Stimulated activated CD8-positive, alpha-beta memory T cell treated with anti-CD3 and anti-CD28 coated beads, Interleukin-15, amount 100 ng/mL, for 4 hours (primary cell): ENCODE data around the gene MBD6.
"Not testable (repeated sequence)": the region's sequence is repeated elsewhere in the genome, so short reads cannot be mapped to it uniquely, and the experiment has no call there.

Source experiments
- DNase-seq, 2 donors: peaks; one replicate each; pipeline ENCODE4 v3.0.0-alpha.2; 2020; ENCODE audit warnings: low read depth in 2 of 2

Gene MBD6

GRCh38 chr12:57515408-57515933 is 7.2 kb upstream of the MBD6 start:
- no peak for DNase-seq

- no peak for DNase-seq
Measured at GRCh38 chr12:57515934-57516541, 6.6 kb upstream of the MBD6 start.

GRCh38 chr12:57516617-57517153 is 5.9 kb upstream of the MBD6 start:
- no peak for DNase-seq

- no peak for DNase-seq
Measured at GRCh38 chr12:57517187-57517586, 5.4 kb upstream of the MBD6 start.

GRCh38 chr12:57517718-57518117 is 4.9 kb upstream of the MBD6 start:
- DNase-seq: not testable (repeated sequence)

GRCh38 chr12:57518176-57518919 is 4.3 kb upstream of the MBD6 start:
- DNase-seq: no peak

GRCh38 chr12:57518920-57519795 is 3.5 kb upstream of the MBD6 start:
- no peak for DNase-seq

- peak in 1 of 2 donors; percentile 15 for DNase-seq
Measured at GRCh38 chr12:57519796-57520052, 2.9 kb upstream of the MBD6 start.

- DNase-seq: peak; percentile 99 to 100
Measured at GRCh38 chr12:57520053-57520818, 2.4 kb upstream of the MBD6 start, which contains the start of gene DDIT3. DDIT3 (minus strand) TSS chr12:57520514; CDS start chr12:57517406, 3,108 bp downstream.

GRCh38 chr12:57521525-57522010 is 1.1 kb upstream of the MBD6 start:
- DNase-seq: no peak

GRCh38 chr12:57522887-57523705 is 472 bp downstream of the MBD6 start:
- DNase-seq: peak in 1 of 2 donors; percentile 36

- no peak for DNase-seq
Measured at GRCh38 chr12:57523706-57524614, 1.3 kb downstream of the MBD6 start.

GRCh38 chr12:57524814-57525614 is 2.4 kb downstream of the MBD6 start:
- no peak for DNase-seq

GRCh38 chr12:57525615-57526383 is 3.2 kb downstream of the MBD6 start:
- no peak for DNase-seq

- no peak for DNase-seq
Measured at GRCh38 chr12:57526477-57527126, 4.0 kb downstream of the MBD6 start.

- no peak for DNase-seq
Measured at GRCh38 chr12:57527184-57527583, 4.6 kb downstream of the MBD6 start.

GRCh38 chr12:57528176-57528575 is 5.6 kb downstream of the MBD6 start:
- DNase-seq: no peak
